GM23338 (cell line): ENCODE results near the gene SCGB1D2. TPM values are rescaled to one million over a fixed set of nuclear protein-coding genes. Genes with fewer than 3 reads are reported as not detected.

ENCODE experiments used
- ATAC-seq: fragments of 200-7000 bp; cut with Tn5 transposase; 3 replicates; pipeline ENCODE4 v1.9.1; 2020
- DNase-seq: peaks from one replicate; pipeline ENCODE4 v3.0.0-alpha.2; 2015; ENCODE audit warnings: low spot score
- H2AFZ ChIP-seq: fragments of 200-600 bp; sonication (generic); 2 replicates; pipeline ENCODE4 v1.8.0; 2016; ENCODE audit warnings: antibody characterized with exemption, mild to moderate bottlenecking, moderate library complexity
- H3F3A ChIP-seq: fragments of 200-600 bp; sonication (generic); replicated peaks from 2 replicates; pipeline ENCODE4 v1.8.0; 2017; ENCODE audit warnings: antibody characterized with exemption, mixed run types, low read depth
- H3K27ac ChIP-seq: fragments of 200-600 bp; sonication (generic); 2 replicates; pipeline ENCODE4 v1.6.1; 2016; ENCODE audit warnings: low read depth
- H3K27me3 ChIP-seq: fragments of 200-600 bp; sonication (generic); 2 replicates; pipeline ENCODE4 v1.8.0; 2016; ENCODE audit warnings: mild to moderate bottlenecking, mixed run types, moderate library complexity; ENCODE audit not compliant: insufficient read depth
- H3K36me3 ChIP-seq: fragments of 200-600 bp; sonication (generic); 2 replicates; pipeline ENCODE4 v1.8.0; 2016; ENCODE audit warnings: mild to moderate bottlenecking; ENCODE audit not compliant: insufficient read depth
- H3K4me1 ChIP-seq: fragments of 200-600 bp; sonication (generic); 2 replicates; pipeline ENCODE4 v1.8.0; 2016; ENCODE audit warnings: mild to moderate bottlenecking, moderate library complexity; ENCODE audit not compliant: insufficient read depth
- H3K4me2 ChIP-seq: fragments of 200-600 bp; sonication (generic); 2 replicates; pipeline ENCODE4 v1.7.1; 2017; ENCODE audit warnings: mixed run types
- H3K4me3 ChIP-seq: fragments of 200-600 bp; sonication (generic); 2 replicates; pipeline ENCODE4 v1.6.1; 2016; ENCODE audit warnings: mixed run types
- H3K79me2 ChIP-seq: fragments of 200-600 bp; sonication (generic); replicated peaks from 2 replicates; pipeline ENCODE4 v1.8.0; 2017; ENCODE audit warnings: mild to moderate bottlenecking; ENCODE audit not compliant: insufficient read depth
- H3K9me2 ChIP-seq: fragments of 200-600 bp; sonication (generic); 2 replicates; pipeline ENCODE4 v1.8.0; 2017; ENCODE audit not compliant: insufficient read depth
- H4K20me1 ChIP-seq: fragments of 200-600 bp; sonication (generic); replicated peaks from 2 replicates; pipeline ENCODE4 v1.8.0; 2017; ENCODE audit warnings: mild to moderate bottlenecking; ENCODE audit not compliant: insufficient read depth
- H3K27ac Mint-ChIP-seq: 2 replicates; pipeline ENCODE4 v1.8.0; 2020; ENCODE audit warnings: inconsistent platforms, mild to moderate bottlenecking, moderate library complexity, mixed read lengths
- H3K27me3 Mint-ChIP-seq: 3 replicates; pipeline ENCODE4 v1.8.0; 2022; ENCODE audit warnings: low read depth, mild to moderate bottlenecking, moderate library complexity, mixed read lengths, inconsistent platforms; ENCODE audit not compliant: insufficient read depth, poor library complexity
- H3K36me3 Mint-ChIP-seq: 3 replicates; pipeline ENCODE4 v1.8.0; 2021; ENCODE audit warnings: low read depth, mild to moderate bottlenecking, inconsistent platforms, moderate library complexity, mixed read lengths
- H3K4me1 Mint-ChIP-seq: 3 replicates; pipeline ENCODE4 v1.8.0; 2020; ENCODE audit warnings: mild to moderate bottlenecking, inconsistent platforms, mixed read lengths
- H3K4me3 Mint-ChIP-seq: 3 replicates; pipeline ENCODE4 v1.8.0; 2021; ENCODE audit warnings: moderate library complexity, mild to moderate bottlenecking, inconsistent platforms, mixed read lengths
- H3K9me3 Mint-ChIP-seq: 3 replicates; pipeline ENCODE4 v1.8.0; 2020; ENCODE audit warnings: moderate library complexity, mild to moderate bottlenecking, inconsistent platforms, mixed read lengths
- CREB1 ChIP-seq: fragments of 250-450 bp; sonication (Bioruptor Pico); IDR thresholded peaks from 2 replicates; pipeline ENCODE4 v1.5.0; 2020; ENCODE audit warnings: low read depth, mild to moderate bottlenecking, moderate library complexity
- EZH2 ChIP-seq: fragments of 200-600 bp; sonication (generic); IDR thresholded peaks from one replicate; pipeline ENCODE4 v1.8.0; 2017; ENCODE audit warnings: antibody characterized with exemption, mild to moderate bottlenecking, low read depth; ENCODE audit not compliant: unreplicated experiment
- EZH2phosphoT487 ChIP-seq: fragments of 200-600 bp; sonication (generic); IDR thresholded peaks from one replicate; pipeline ENCODE4 v1.8.1; 2018; ENCODE audit warnings: antibody characterized with exemption; ENCODE audit not compliant: unreplicated experiment
- JUNB ChIP-seq: IDR thresholded peaks from one replicate; pipeline ENCODE4 v1.6.1; 2016; ENCODE audit warnings: antibody characterized with exemption; ENCODE audit not compliant: unreplicated experiment
- NANOG ChIP-seq: IDR thresholded peaks from 2 replicates; pipeline ENCODE4 v1.6.1; 2016; ENCODE audit warnings: antibody characterized with exemption, borderline replicate concordance
- POLR2AphosphoS5 ChIP-seq: IDR thresholded peaks from 2 replicates; pipeline ENCODE4 v1.6.1; 2016; ENCODE audit warnings: antibody characterized with exemption, low read depth
- STAT1 ChIP-seq: IDR thresholded peaks from one replicate; pipeline ENCODE4 v1.6.1; 2016; ENCODE audit warnings: antibody characterized with exemption; ENCODE audit not compliant: unreplicated experiment
- ZNF114 ChIP-seq: fragments of 250-450 bp; sonication (Bioruptor Pico); IDR thresholded peaks from 2 replicates; pipeline ENCODE4 v1.5.0; 2020; ENCODE audit warnings: mild to moderate bottlenecking, moderate library complexity
- ZNF331 ChIP-seq: fragments of 250-450 bp; sonication (Bioruptor Pico); IDR thresholded peaks from 2 replicates; pipeline ENCODE4 v1.5.0; 2020; ENCODE audit warnings: low read depth, mild to moderate bottlenecking, moderate library complexity
- polyA plus RNA-seq: library from polyadenylated mRNA; unstranded; fragments of >200 nt; fragmentation: Nextera tagmentation; extraction: Ambion mirVana; gene quantifications from 2 replicates; pipeline ENCODE4 v1.2.1, GENCODE V29; 2016
- total RNA-seq: library from RNA; depleted of rRNA; stranded (reverse); fragments of >200 nt; shearing (Covaris generic); gene quantifications from 2 replicates; pipeline ENCODE4 v1.2.3, GENCODE V29; 2014
- TF ChIP-seq, protein P1 (sequence below): IDR thresholded peaks from 2 replicates; pipeline ENCODE4 v1.6.1; 2016; ENCODE audit warnings: antibody characterized with exemption
- TF ChIP-seq, protein P2 (sequence below): IDR thresholded peaks from one replicate; pipeline ENCODE4 v1.6.1; 2018; ENCODE audit warnings: antibody characterized with exemption; ENCODE audit not compliant: unreplicated experiment
- TF ChIP-seq, protein P3 (sequence below): fragments of 250-450 bp; sonication (Bioruptor Pico); IDR thresholded peaks from 2 replicates; pipeline ENCODE4 v1.5.0; 2020; ENCODE audit warnings: mild to moderate bottlenecking, moderate library complexity
- TF ChIP-seq, protein P4 (sequence below), 2 experiments: fragments of 200-600 bp in 1 of 2; sonication (generic) in 1 of 2; conservative IDR thresholded peaks; 2 replicates each; pipeline versions ENCODE4 v1.5.1 to v1.6.1; 2016 to 2017; ENCODE audit warnings: antibody characterized with exemption in 2 of 2, low read depth in 2 of 2, mild to moderate bottlenecking in 2 of 2, moderate library complexity in 1 of 2

SCGB1D2 gene
- total and polyA plus RNA-seq, 2 experiments from 2014 or later: not detected

DNA sequence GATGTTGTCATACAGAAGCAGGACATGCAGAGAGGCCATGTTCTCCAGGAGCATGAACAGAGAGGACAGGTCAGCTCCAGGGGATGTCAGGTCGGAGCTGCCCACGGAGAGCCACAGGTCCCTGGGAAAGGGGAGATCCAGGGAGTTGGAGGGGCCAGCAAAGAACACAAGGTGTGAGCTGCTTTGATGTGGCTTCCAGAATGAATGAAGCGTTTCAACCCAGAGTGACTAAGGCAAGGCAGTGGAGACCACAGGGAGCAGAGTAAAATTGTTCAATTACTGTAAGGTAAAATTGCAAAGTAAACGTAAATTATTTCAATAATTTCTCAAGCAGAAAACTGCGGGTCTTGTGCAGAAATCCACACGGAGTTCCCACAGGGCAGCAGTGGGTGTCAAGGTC, 39.1 kb upstream of the SCGB1D2 start:
- no peaks in the 10 kb centered on the region for H3K9me3 Mint-ChIP-seq
- Histone ChIP-seq H3K4me3 (no peak overlapping the region), H3F3A (no peaks in the 10 kb centered on the region), H3K36me3 (no peaks in the 10 kb centered on the region), H3K9me2 (no peaks in the 10 kb centered on the region), H3K4me1 (no peaks in the 10 kb centered on the region), H3K27ac (no peak overlapping the region), H3K27me3 (no peaks in the 10 kb centered on the region), H3K4me2 (no peak overlapping the region), H2AFZ (no peak overlapping the region), H4K20me1 (no peaks in the 10 kb centered on the region), H3K79me2 (no peaks in the 10 kb centered on the region)
- DNase-seq (no peak), ATAC-seq (no peak)
- H3K4me3 Mint-ChIP-seq: no peak overlapping the region
- no peaks in the 10 kb centered on the region for H3K4me1 Mint-ChIP-seq
- H3K27ac Mint-ChIP-seq: no peak overlapping the region; the same call in 1 of the 2 replicates
- peaks cover 7% of the 10 kb centered on the region for H3K27me3 Mint-ChIP-seq
- no peaks in the 10 kb centered on the region for H3K36me3 Mint-ChIP-seq
- no peak for TF ChIP-seq JUNB
- TF ChIP-seq, protein P1, sequence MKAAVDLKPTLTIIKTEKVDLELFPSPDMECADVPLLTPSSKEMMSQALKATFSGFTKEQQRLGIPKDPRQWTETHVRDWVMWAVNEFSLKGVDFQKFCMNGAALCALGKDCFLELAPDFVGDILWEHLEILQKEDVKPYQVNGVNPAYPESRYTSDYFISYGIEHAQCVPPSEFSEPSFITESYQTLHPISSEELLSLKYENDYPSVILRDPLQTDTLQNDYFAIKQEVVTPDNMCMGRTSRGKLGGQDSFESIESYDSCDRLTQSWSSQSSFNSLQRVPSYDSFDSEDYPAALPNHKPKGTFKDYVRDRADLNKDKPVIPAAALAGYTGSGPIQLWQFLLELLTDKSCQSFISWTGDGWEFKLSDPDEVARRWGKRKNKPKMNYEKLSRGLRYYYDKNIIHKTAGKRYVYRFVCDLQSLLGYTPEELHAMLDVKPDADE: no peak
- TF ChIP-seq ZNF331 (CRISPR knock-in tag): no peak
- no peak for TF ChIP-seq POLR2AphosphoS5
- no peak for TF ChIP-seq ZNF114 (CRISPR knock-in tag)
- TF ChIP-seq, protein P2, sequence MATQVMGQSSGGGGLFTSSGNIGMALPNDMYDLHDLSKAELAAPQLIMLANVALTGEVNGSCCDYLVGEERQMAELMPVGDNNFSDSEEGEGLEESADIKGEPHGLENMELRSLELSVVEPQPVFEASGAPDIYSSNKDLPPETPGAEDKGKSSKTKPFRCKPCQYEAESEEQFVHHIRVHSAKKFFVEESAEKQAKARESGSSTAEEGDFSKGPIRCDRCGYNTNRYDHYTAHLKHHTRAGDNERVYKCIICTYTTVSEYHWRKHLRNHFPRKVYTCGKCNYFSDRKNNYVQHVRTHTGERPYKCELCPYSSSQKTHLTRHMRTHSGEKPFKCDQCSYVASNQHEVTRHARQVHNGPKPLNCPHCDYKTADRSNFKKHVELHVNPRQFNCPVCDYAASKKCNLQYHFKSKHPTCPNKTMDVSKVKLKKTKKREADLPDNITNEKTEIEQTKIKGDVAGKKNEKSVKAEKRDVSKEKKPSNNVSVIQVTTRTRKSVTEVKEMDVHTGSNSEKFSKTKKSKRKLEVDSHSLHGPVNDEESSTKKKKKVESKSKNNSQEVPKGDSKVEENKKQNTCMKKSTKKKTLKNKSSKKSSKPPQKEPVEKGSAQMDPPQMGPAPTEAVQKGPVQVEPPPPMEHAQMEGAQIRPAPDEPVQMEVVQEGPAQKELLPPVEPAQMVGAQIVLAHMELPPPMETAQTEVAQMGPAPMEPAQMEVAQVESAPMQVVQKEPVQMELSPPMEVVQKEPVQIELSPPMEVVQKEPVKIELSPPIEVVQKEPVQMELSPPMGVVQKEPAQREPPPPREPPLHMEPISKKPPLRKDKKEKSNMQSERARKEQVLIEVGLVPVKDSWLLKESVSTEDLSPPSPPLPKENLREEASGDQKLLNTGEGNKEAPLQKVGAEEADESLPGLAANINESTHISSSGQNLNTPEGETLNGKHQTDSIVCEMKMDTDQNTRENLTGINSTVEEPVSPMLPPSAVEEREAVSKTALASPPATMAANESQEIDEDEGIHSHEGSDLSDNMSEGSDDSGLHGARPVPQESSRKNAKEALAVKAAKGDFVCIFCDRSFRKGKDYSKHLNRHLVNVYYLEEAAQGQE: no peak
- no peak for TF ChIP-seq NANOG
- TF ChIP-seq, protein P3, sequence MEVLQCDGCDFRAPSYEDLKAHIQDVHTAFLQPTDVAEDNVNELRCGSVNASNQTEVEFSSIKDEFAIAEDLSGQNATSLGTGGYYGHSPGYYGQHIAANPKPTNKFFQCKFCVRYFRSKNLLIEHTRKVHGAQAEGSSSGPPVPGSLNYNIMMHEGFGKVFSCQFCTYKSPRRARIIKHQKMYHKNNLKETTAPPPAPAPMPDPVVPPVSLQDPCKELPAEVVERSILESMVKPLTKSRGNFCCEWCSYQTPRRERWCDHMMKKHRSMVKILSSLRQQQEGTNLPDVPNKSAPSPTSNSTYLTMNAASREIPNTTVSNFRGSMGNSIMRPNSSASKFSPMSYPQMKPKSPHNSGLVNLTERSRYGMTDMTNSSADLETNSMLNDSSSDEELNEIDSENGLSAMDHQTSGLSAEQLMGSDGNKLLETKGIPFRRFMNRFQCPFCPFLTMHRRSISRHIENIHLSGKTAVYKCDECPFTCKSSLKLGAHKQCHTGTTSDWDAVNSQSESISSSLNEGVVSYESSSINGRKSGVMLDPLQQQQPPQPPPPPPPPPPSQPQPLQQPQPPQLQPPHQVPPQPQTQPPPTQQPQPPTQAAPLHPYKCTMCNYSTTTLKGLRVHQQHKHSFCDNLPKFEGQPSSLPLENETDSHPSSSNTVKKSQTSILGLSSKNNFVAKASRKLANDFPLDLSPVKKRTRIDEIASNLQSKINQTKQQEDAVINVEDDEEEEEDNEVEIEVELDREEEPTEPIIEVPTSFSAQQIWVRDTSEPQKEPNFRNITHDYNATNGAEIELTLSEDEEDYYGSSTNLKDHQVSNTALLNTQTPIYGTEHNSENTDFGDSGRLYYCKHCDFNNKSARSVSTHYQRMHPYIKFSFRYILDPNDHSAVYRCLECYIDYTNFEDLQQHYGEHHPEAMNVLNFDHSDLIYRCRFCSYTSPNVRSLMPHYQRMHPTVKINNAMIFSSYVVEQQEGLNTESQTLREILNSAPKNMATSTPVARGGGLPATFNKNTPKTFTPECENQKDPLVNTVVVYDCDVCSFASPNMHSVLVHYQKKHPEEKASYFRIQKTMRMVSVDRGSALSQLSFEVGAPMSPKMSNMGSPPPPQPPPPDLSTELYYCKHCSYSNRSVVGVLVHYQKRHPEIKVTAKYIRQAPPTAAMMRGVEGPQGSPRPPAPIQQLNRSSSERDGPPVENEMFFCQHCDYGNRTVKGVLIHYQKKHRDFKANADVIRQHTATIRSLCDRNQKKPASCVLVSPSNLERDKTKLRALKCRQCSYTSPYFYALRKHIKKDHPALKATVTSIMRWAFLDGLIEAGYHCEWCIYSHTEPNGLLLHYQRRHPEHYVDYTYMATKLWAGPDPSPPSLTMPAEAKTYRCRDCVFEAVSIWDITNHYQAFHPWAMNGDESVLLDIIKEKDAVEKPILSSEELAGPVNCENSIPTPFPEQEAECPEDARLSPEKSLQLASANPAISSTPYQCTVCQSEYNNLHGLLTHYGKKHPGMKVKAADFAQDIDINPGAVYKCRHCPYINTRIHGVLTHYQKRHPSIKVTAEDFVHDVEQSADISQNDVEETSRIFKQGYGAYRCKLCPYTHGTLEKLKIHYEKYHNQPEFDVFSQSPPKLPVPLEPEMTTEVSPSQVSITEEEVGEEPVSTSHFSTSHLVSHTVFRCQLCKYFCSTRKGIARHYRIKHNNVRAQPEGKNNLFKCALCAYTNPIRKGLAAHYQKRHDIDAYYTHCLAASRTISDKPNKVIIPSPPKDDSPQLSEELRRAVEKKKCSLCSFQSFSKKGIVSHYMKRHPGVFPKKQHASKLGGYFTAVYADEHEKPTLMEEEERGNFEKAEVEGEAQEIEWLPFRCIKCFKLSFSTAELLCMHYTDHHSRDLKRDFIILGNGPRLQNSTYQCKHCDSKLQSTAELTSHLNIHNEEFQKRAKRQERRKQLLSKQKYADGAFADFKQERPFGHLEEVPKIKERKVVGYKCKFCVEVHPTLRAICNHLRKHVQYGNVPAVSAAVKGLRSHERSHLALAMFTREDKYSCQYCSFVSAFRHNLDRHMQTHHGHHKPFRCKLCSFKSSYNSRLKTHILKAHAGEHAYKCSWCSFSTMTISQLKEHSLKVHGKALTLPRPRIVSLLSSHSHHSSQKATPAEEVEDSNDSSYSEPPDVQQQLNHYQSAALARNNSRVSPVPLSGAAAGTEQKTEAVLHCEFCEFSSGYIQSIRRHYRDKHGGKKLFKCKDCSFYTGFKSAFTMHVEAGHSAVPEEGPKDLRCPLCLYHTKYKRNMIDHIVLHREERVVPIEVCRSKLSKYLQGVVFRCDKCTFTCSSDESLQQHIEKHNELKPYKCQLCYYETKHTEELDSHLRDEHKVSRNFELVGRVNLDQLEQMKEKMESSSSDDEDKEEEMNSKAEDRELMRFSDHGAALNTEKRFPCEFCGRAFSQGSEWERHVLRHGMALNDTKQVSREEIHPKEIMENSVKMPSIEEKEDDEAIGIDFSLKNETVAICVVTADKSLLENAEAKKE (CRISPR knock-in tag): no peak
- no peak for TF ChIP-seq STAT1
- no peak for TF ChIP-seq EZH2phosphoT487
- TF ChIP-seq, protein P4, sequence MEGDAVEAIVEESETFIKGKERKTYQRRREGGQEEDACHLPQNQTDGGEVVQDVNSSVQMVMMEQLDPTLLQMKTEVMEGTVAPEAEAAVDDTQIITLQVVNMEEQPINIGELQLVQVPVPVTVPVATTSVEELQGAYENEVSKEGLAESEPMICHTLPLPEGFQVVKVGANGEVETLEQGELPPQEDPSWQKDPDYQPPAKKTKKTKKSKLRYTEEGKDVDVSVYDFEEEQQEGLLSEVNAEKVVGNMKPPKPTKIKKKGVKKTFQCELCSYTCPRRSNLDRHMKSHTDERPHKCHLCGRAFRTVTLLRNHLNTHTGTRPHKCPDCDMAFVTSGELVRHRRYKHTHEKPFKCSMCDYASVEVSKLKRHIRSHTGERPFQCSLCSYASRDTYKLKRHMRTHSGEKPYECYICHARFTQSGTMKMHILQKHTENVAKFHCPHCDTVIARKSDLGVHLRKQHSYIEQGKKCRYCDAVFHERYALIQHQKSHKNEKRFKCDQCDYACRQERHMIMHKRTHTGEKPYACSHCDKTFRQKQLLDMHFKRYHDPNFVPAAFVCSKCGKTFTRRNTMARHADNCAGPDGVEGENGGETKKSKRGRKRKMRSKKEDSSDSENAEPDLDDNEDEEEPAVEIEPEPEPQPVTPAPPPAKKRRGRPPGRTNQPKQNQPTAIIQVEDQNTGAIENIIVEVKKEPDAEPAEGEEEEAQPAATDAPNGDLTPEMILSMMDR (conservative IDR thresholded peaks at IDR 0.05; ENCODE audit: low read depth in 2 of 2): no peak
- TF ChIP-seq CREB1: no peak
- no peak for TF ChIP-seq EZH2
